Thyroid gland (tissue), 4 donors: Measurements from ENCODE around the gene ZNF618.

Source experiments
- POLR2A ChIP-seq, 2 donors: fragments of 450-650 bp; IDR thresholded peaks; one replicate each; pipeline ENCODE4 v1.6.1; 2017; ENCODE audit warnings: antibody characterized with exemption in 2 of 2, mild to moderate bottlenecking in 2 of 2, moderate library complexity in 1 of 2
- TF ChIP-seq, protein P1 (sequence below), 6 experiments: fragments of 200-600 bp in 3 of 6; fragments of 450-650 bp in 3 of 6; sonication (generic) in 3 of 6; IDR thresholded peaks; one replicate each; pipeline ENCODE4 v1.5.1; 2016 to 2019; ENCODE audit warnings: antibody characterized with exemption in 6 of 6, mild to moderate bottlenecking in 2 of 6, inconsistent platforms in 1 of 6, moderate library complexity in 1 of 6

- no peak for TF ChIP-seq POLR2A (IDR thresholded peaks at IDR 0.05)
- TF ChIP-seq, protein P1, sequence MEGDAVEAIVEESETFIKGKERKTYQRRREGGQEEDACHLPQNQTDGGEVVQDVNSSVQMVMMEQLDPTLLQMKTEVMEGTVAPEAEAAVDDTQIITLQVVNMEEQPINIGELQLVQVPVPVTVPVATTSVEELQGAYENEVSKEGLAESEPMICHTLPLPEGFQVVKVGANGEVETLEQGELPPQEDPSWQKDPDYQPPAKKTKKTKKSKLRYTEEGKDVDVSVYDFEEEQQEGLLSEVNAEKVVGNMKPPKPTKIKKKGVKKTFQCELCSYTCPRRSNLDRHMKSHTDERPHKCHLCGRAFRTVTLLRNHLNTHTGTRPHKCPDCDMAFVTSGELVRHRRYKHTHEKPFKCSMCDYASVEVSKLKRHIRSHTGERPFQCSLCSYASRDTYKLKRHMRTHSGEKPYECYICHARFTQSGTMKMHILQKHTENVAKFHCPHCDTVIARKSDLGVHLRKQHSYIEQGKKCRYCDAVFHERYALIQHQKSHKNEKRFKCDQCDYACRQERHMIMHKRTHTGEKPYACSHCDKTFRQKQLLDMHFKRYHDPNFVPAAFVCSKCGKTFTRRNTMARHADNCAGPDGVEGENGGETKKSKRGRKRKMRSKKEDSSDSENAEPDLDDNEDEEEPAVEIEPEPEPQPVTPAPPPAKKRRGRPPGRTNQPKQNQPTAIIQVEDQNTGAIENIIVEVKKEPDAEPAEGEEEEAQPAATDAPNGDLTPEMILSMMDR (IDR thresholded peaks at IDR 0.05) = no peak
Measured at GRCh38 chr9:114028646-114029045, 152.5 kb downstream of the ZNF618 start.
